NCI-H2107 treated with DMSO at 0.1 percent for 48 hours (cell line): ENCODE data around the gene TXNL4A.

Experiments
- DNase-seq: peaks from one replicate; lab custom pipeline; 2025; ENCODE audit not compliant: unreplicated experiment; lab: John Stamatoyannopoulos, UW

The TXNL4A gene

DNA sequence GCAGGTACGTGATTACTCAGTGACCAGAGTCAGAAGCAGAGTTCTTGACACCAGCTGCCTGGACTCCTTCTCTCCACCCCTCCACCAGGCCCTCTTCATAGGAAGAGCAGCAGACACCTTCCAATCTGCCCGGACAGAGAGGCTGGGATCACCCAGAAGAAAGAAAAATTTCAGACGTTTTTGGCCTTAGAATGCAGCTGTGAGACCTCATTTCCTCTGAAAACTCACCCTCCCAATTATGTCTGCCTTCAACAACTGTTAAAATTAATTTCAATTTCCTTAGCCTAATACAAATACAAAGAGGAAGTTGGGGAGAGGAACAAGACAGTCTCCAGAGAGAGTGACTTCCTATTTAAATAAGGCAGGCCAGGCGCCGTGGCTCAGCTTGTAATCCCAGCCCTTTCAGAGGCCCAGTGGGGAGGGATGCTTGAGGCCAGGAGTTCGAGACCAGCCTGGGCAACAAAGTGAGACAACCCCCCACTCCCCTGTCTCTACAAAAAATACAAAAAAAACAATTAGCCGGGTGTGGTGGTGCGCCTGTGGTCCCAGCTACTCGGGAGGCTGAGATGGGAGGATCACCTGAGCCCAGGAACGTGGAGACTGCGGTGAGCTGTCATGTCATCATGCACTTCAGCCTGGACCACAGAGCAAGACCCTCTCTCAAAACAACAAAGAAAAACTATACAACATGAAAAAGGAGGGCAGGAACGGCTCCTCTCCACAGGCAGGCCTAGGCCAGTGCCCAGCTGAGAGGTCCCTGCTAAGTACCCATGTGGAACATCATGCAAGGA, 38.5 kb downstream of the TXNL4A start:
- no peak for DNase-seq

DNA sequence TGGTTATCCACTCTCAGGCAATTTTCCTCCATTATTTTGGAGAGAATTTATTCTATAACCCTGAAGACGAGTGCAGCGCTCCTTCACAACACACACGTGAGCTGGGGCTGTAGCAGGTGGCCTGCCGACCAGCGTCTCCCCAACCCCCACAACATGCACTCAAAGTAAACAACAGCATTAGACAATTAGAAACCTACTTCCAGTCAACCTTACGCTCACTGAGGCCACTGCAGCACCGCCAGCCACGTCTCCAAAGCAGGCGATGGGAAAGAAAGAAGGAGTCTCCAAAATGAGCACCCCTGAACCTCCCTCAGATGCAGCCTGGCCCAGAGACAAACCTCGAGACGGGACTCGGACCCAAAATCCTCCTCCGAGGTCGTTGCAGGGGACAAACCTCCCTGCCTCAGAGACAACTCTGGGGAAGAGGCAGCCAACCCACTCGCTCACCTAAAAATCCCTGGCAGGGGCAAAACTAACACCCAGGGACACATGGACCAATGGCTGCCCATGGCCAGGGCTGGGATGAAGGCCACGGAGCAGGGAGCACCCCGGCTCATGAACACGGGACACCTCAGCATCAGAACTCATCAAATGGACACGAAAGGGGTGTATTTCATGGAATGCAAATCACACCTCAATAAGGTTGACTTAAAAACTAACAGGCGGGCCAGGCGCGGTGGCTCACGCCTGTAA, 39.5 kb downstream of the TXNL4A start:
- DNase-seq: peak; percentile 55

DNA sequence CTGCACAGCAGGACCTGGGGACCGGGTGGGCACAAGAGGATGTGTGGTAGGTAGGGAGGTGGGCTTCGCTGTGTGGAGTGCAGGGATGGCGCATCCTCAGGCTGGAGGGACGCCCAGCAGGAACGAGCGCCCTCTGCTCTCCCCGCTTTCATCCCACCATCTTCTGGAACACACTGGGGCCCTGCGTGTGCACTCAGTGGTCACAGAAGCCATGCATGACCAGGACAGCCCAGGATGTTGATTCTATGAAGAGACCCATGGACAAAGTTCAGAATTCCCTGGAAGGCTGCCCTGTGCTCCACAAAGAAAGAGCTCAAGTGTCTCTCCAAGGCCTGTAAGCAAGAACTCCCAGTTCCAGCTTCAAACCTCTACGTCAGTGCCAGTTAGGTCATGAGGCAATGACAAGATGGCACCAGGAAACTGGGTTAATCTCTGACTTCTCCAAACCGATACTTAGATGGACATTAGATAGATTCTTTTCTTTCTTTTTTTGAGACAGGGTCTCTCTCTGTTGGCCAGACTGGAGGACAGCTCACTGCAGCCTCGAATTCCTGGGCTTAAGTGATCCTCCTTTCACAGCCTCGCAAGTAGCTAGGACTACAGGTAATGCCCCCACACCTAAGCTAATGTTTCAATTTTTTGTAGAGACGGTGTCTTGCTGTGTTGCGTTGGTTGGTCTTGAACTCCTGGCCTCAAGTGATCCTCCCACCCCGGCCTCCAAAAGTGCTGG, 40.3 kb downstream of the TXNL4A start:
- no peak for DNase-seq

DNA sequence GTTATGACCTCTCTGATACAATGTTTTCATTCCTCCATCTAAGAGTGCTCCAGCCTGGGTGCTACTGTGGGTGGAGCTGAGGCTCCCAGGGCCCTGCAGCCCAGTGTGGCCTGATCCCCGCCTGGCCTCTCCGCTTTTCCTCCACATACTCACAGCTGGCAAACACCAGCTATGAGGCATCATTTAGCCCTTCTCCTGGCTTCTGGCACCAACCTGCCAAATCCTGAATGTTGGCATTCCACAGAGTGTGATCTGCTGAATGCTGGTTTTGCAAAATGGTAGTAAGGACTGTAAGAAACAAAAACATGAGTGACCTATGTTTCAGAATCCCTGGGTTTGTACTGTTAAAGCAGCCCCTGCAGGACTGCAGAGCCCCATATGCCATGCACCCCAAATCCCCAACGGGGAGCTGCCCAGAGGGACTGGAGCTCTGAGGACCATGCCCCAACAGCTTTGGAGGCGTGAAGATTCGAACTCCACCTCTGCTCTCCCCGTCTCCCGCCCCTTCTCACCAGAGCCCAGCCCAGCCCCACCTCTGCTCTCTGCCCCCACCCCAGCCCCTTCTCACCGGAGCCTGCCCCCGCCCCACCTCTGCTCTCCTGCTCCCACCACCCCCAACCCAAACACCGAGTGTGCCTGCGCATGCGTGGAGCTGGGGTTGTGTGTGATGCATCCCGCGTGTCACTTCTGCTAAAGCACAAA, 41.2 kb downstream of the TXNL4A start:
- no peak for DNase-seq

DNA sequence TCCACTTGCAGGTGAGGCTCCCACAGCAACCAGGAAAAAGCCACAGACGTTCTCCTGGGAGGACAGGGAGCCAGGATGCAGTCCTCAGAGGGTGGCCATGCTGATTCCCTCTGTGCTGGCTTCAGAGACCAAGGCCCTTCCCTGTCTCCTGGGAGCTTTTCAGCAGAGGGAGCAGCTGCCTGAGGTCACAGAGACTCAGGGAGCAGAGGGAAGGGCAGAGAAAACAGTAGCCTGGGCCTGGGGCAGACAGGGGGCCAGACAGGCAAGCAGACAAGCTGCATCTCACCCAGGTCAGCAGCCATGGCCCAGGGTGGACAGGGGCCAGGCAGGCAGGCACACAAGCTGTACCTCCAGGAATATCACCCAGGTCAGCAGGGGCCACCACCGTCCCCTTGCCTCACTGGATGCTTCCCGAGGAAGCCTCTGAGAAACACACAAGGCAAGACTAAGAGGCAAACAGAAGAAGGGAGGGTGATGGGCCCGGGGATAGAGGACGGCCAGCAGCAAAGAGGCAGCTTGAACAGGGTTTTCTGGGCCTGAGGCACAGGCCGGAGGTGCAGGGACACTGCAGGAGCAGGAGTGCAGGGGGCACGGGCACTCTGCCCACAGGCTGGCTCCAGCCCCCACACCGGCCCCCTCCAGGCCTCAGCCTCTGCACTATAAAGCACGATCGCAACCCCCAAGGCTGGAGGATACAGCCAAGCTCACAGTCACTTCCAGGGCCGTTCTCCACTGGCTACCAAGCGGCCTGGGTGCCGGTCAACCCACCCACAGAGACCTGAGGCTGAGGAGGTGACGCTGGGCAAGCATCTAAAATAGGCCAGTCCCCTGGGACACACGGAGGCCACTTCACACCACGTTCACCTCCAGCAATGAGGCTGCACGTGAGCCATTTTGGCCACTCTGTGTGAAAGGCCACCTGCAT, 43.0 kb downstream of the TXNL4A start:
- DNase-seq: peak; percentile 78

DNA sequence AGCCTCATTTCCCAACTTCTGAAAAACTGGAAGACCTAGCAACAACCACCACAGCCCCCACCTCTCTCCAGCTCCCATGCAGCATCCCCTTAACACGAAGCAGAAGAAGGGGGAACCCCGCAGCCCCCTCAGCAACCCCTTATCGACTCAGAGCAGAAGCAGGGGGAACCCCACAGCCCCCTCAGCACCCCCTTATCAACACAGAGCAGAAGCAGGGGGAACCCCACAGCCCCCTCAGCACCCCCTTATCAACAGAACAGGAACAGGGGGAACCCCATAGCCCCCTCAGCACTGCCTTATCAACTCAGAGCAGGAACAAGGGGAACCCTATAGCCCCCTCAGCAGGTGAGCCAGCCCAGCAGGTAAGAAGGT, 43.6 kb downstream of the TXNL4A start:
- DNase-seq: no peak

DNA sequence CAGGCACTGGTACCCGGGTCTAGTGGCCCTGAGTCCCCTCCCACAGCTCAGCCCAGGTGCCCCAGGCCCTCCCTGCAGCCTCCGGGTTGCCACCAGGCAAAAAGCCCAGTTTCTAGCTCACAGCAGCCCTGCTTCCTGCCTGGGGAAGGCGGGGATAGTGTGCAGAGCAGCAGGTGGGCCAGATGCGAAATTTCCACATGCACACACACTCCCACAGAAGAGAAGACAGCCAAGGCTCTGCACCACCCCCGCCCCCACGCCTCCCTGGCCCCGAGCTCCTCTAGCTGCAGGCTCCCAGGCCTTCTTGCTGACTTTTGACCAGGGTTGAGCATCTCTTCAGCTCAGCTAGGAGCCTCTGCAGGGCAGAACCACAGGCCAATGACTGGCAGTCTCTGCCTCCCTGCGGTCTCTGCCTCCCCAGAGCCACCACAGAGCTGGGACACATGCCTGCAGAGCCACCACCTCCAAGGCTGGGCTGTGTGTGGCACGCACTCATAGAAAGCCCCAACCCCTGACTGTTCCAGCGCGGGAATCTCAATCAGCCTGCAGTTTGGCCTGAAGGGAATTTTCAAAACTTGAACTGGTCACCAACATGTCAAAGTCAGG, 44.1 kb downstream of the TXNL4A start:
- DNase-seq: peak; percentile 71

DNA sequence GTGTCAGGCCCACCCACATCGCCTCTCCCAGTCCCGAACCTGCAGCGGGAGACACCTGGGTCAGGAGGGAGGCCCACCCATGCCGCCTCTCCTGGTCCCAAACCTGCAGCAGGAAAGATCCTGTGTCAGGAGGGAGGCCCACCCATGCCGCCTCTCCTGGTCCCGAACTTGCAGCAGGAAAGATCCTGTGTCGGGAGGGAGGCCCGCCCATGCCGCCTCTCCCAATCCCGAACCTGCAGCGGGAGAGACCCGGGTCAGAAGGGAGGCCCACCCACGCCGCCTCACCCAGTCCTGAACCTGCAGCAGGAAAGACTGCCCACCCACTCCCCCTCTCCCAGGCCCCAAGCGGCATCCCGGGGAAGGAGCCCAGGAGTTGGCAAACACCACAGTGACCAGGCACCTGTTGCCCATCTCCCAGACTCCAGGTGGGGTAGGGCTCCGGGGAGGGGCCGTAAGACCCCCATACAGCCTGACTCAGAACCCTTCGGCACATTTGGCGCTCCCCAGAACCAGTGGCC, 44.7 kb downstream of the TXNL4A start:
- no peak for DNase-seq

DNA sequence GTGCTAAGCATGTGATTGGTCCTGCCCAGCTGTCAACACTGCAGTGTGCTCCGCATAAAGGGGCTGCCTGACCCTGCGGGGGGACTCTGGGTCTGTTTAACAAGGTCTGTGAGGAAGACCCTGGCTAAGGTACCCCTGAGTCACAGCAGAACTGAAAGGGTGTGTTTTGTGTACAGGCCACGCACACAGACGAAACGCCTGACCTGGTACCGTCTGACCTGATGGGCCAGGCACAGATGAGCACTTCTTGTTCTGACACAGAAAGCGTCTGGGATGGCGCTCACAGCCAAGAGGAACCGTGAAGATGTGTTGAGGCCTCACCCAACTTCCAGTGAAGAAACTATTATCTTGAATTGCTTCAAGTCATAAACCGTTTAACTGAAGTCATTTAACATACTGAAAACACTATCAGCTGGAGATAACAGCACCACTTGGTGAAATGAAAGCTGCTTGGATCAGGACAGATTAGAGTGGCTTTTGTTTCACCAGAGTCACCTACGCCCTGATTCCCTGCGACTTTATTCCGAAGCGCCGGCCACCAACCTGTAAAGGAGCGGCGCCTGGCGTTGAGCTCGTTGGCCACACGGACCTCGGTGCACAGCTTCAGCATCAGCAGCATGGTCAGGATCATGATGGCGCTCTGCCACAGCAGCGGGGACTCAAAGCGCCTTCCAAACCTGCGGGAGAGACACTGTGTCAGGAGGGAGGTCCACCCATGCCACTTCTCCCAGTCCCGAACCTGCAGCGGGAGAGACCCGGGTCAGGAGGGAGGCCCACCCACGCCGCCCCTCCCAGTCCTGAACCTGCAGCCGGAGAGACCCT, 45.4 kb downstream of the TXNL4A start:
- DNase-seq: no peak

DNA sequence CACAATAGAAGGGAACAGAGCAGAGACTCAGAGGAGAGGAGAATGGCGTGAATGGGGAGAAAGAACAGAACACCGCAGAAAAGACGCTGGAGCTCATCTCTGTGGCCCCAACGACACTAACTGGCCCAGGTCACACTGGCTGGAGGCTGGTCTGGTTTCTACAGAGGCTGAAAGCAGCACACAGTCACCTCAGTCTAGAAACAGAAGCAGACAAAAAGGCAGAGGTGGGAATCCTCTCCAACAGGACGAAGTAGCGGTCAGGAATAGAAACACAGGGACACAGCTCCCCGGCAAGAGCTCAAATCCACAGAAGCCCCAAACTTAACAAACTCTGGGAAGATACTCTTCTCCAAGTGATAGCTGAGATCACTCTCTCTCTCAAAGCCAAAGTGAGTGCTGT, 46.2 kb downstream of the TXNL4A start:
- DNase-seq: no peak

DNA sequence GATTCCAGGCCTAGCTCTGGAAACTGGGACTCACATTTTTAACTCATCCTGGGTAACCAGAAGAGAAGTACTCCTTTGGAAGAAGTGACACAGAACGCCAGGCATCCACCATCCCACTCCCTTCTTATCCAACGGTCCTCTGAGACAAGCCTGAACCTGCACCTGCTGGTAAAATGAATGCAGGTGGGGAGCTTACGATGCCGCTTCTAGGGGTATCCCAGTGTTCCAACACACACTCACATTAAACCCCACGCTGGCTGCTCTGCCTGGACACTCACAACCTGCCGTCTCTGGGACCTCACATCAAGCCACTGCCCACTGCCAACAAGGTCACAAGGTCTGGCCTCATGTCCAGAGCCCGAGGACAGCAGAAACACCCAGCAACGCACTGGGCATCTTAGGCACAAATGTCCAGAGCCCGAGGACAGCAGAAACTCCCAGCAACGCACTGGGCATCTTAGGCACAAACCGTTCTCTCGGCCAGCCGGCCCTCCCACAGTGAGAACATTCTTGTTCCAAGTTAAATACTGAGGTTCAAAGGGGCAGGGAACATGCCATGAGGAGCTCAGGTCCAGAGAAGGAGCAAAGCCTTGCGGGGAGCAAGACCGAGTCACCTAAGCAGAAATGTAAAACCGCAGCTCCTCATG, 46.8 kb downstream of the TXNL4A start:
- no peak for DNase-seq

DNA sequence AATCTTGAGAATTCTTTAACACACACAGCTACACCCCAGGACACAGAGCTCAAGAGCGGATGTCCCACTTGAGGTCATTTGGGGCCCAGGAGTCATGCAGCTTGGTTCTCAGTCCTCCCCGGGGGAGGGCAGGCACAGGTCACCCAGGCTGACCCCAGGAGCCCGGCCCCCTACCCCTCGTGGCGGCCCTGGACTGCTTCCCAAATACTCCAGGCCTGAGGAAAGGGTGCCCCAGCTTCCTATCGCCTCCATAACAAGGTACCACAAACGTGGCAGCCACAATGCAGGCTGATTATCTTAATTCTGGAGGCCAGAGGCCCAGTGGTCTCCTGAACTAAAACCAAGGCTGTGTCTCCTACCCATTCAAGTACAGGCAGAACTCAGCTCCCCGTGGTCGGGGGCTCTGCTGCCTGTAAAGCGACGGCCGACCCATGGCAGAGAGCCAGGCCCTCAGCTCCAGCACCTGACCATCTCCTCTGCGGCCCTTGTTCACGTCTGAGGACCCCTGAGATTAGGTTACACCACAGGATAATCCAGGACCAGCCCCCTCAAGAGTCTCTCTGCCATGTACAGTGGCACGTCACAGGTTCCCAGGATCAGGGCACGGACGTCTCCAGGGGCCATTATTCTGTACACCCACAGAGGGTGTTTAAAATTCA, 47.4 kb downstream of the TXNL4A start:
- DNase-seq: no peak

DNA sequence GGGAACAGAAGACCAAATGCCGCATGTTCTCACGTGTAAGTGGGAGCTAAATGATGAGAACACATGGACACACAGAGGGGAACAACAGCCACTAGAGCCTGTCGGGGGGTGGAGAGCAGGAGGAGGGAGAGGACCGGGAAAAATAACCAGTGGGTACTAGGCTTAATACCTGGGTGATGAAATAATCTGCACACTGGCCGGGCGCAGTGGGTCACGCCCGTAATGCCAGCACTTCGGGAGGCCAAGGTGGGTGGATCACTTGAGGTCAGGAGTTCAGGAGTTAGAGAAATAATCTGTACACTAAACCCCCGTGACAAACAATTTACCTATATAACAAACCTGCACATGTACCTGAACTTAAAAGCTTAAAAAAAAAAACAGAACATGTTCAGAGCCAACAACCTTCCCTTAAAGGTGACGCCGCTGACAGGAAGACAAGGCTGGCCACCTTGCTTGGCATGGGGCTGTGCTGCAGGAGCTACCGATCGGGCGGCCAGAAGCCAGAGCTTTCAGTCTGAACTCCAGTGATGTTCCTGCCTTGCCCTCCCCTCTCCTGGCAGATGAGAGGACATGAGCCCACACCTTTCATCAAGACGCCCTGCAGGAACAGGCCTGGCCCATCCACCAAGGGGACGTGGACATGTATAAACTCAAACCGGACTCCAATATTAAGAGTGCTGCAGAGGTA, 48.1 kb downstream of the TXNL4A start:
- DNase-seq: no peak

DNA sequence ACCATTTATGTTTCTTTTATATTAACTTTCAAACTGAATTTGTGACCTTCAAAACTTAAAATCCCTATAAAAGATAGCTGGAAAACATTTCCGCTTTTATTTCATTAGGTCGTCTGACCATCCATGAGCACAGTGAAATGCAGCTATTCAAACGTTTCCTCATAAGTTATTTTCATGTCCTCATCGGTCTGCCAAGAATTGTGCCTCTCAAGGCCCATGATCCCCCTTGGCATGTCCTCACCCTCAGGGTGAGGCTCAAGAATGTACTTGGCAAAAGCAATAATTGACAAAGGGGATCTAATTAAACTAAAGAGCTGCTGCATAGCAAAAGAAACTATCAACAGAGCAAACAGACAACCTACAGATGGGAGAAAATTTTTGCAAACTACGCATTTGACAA, 49.3 kb downstream of the TXNL4A start:
- no peak for DNase-seq

DNA sequence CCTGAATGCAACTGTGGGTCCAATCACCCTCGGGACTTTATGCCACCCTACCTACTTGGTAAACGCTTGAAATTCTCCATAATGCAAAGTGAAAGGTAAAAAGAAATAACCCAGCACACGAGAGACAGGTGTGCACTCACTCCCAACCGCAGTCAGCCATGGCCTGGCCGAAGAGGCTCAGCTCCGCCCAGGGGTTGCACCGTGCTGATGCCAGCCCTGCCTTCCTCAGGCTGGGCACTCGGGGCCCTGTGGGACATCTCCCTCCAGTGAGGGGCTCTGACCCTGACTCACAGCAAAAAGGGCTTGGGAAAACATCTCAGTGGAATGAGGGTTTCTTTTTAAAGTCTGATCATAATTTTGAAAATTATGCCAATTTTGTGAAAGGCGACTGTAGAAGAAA, 50.2 kb downstream of the TXNL4A start:
- DNase-seq: no peak

DNA sequence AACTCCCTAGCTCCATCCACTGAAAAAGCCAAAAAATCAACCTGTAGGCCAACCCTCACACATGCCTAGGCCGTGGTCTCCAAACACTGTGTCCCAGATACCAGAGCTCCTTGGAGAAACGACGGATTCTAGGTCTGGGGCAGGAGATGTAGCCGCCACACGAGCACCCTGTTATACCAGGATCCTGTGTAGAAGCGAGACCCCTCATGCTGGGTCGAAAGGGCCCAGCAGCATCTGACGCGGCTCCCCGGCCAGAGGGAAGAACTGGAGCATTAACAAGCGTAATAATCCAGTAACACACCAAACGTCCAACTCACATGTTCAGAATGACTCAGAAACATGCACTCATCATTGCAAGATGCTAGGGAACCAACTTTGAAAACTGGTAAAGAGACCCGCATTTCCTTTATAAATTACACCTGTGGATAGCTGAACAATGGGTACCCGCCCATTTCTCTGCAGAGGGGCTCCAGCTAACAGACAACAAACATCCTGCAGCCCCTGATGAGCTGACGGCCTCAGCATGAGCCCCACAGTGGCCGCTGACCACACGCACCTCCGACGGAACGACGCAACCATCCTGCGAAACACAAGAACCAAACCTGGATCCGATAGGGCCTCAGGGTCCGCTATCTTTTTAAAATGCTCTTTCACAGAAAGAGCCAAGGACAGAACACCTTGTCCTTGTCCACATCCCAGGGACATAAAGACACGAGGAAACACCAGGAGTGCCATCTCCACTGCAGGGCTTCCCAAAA, 51.1 kb downstream of the TXNL4A start:
- DNase-seq: no peak

DNA sequence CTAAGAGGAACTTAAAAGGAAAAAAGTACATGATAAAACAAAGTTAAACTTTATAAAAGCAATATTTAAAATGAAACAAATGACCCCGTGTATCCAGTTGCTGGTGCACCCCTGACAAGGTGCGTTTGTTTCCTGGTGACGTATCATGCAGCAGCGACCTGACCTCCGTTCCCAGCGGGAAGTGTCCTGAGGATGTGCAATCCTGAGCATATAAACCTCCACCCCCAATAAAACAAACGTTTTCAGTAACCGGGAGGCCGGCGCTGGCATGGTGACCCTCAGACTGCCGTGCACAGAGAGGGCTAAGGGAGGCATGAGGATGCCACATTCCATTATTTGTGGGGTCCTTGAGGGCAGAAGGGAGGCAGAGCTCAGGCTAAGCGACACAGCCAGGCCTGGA, 51.7 kb downstream of the TXNL4A start:
- no peak for DNase-seq
